K562 (cell line): Measurements from ENCODE around the gene FKBP8. TPM values are rescaled to one million over a fixed set of nuclear protein-coding genes. Genes with fewer than 3 reads are reported as not detected.

Experiments
- FOXM1 ChIP-seq, 2 experiments: fragments of 450-650 bp in 1 of 2; sonication (generic) in 1 of 2; formaldehyde crosslinking in 1 of 2; IDR thresholded peaks; 2 replicates each; pipeline versions ENCODE4 v1.6.1 to v1.9.0; 2017 to 2022; ENCODE audit warnings: low read depth in 2 of 2, mild to moderate bottlenecking in 2 of 2, missing genetic modification reagents in 1 of 2, moderate library complexity in 1 of 2
- HDGF ChIP-seq: fragments of 450-650 bp; IDR thresholded peaks from 2 replicates; pipeline ENCODE4 v1.6.1; 2016
- HSF4 ChIP-seq: fragments of 250-450 bp; sonication (Bioruptor Pico); IDR thresholded peaks from 2 replicates; pipeline ENCODE4 v2.1.2; 2022; ENCODE audit warnings: mild to moderate bottlenecking, moderate library complexity, borderline replicate concordance
- POLR2B ChIP-seq: fragments of 450-650 bp; IDR thresholded peaks from 2 replicates; pipeline ENCODE4 v1.6.1; 2018; ENCODE audit warnings: low read depth; ENCODE audit not compliant: partially characterized antibody
- RHOXF2B ChIP-seq: fragments of 250-450 bp; sonication (Bioruptor Pico); conservative IDR thresholded peaks from 2 replicates; pipeline ENCODE4 v1.5.1; 2021
- SP1 ChIP-seq: sonication (generic); formaldehyde crosslinking; IDR thresholded peaks from 2 replicates; pipeline ENCODE4 v1.8.1; 2022; ENCODE audit warnings: mild to moderate bottlenecking, missing genetic modification reagents
- SREBF1 ChIP-seq: fragments of 150-350 bp; IDR thresholded peaks from 2 replicates; pipeline ENCODE4 v1.6.1; 2014; ENCODE audit warnings: antibody characterized with exemption, low read depth, low read length, borderline replicate concordance
- ZNF583 ChIP-seq: fragments of 250-450 bp; sonication (Bioruptor Pico); IDR thresholded peaks from 2 replicates; pipeline ENCODE4 v1.4.0; 2020
- polyA plus RNA-seq, 8 experiments: library from polyadenylated mRNA; depleted of rRNA in 4 of 8; stranded (reverse) in 5 of 8; unstranded in 3 of 8; fragments of >200 nt; fragmentation: Nextera tagmentation in 2 of 8; fragmentation: Illumina TruSeq in 1 of 8; extraction: Ambion mirVana in 2 of 8; extraction: Trizol in 1 of 8; gene quantifications; 2 replicates each; pipeline versions ENCODE4 v1.2.1 to v1.2.3, GENCODE V29; 2011 to 2014; ENCODE audit warnings: inconsistent platforms in 1 of 8, missing spikeins in 1 of 8
- total RNA-seq, 7 experiments: library from RNA; depleted of rRNA in 6 of 7; stranded (reverse); fragments of >200 nt in 6 of 7; fragmentation: Illumina TruSeq in 2 of 7; extraction: Trizol in 2 of 7; gene quantifications; 2 replicates each; pipeline versions ENCODE4 v1.2.1 to v1.2.3, GENCODE V29; 2011 to 2021; ENCODE audit warnings: low replicate concordance in 1 of 7
- TF ChIP-seq, protein P1 (sequence below): sonication (generic); formaldehyde crosslinking; IDR thresholded peaks from 2 replicates; pipeline ENCODE4 v1.8.1; 2022; ENCODE audit warnings: missing genetic modification reagents
- TF ChIP-seq, protein P2 (sequence below): fragments of 250-450 bp; sonication (Bioruptor Pico); IDR thresholded peaks from 2 replicates; pipeline ENCODE4 v1.4.0; 2020
- TF ChIP-seq, protein P3 (sequence below), 2 experiments: fragments of 450-650 bp; formaldehyde crosslinking in 1 of 2; IDR thresholded peaks; 2 replicates each; pipeline versions ENCODE4 v1.4.0 to v1.6.1; 2014 to 2020; ENCODE audit warnings: mild to moderate bottlenecking in 2 of 2, borderline replicate concordance in 1 of 2, low read depth in 1 of 2

The FKBP8 gene
- total and polyA plus RNA-seq, 9 of the 15 experiments (the other 6 are each of a cell fraction or from before 2014, with no cell fraction given) = 0.46 to 236 (median 104) TPM

DNA sequence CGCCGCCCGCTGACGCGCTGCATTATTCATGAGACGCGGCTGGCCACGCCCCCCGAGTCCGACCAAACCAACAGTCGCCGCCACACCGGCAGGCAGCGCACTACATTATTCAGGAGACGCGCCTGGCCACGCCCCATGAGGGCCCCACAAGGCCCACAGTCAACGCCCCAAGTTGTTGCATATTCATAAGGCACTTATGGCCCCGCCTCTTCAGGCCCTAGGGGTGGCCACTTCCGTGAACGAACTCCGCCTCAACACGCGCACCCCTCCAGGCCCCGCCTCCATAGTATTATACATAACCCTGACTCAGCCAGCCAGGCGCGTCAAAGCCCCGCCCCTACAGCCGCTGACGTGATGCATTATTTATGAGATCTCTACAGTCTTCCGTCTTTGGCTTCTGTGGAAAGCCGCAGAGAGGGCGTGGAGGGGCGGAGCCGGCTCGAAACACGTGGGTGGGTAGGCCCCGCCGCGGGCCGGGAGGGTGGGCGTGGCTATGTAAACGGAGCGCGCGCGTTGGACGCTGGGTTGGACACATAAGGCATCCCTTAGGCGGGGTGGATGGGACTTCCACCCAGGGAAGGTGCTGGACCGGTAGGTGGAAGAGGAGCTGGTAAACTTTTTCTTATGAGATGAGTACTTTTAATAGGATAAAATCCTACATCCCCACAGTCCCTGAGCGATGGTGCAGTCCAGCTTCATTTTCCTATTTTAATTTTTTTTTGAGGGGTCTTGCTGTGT is 21.1 kb downstream of the FKBP8 start (continued):
- TF ChIP-seq SREBF1 = peak; percentile 52; the same call in 1 of the 2 replicates
- peak; percentile 95 for TF ChIP-seq SP1 (CRISPR knock-in tag)
- TF ChIP-seq RHOXF2B (CRISPR knock-in tag) = no peak
- TF ChIP-seq POLR2B = peak; percentile 33
- TF ChIP-seq HDGF = no peak
- TF ChIP-seq, protein P1, sequence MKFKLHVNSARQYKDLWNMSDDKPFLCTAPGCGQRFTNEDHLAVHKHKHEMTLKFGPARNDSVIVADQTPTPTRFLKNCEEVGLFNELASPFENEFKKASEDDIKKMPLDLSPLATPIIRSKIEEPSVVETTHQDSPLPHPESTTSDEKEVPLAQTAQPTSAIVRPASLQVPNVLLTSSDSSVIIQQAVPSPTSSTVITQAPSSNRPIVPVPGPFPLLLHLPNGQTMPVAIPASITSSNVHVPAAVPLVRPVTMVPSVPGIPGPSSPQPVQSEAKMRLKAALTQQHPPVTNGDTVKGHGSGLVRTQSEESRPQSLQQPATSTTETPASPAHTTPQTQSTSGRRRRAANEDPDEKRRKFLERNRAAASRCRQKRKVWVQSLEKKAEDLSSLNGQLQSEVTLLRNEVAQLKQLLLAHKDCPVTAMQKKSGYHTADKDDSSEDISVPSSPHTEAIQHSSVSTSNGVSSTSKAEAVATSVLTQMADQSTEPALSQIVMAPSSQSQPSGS (CRISPR knock-in tag) = no peak
- TF ChIP-seq FOXM1 (IDR thresholded peaks at IDR 0.05; ENCODE audit: low read depth) = peak; percentile 51
- TF ChIP-seq FOXM1 (CRISPR knock-in tag; IDR thresholded peaks at IDR 0.05; ENCODE audit: low read depth) = no peak
- no peak for TF ChIP-seq HSF4 (CRISPR knock-in tag)
- TF ChIP-seq, protein P2, sequence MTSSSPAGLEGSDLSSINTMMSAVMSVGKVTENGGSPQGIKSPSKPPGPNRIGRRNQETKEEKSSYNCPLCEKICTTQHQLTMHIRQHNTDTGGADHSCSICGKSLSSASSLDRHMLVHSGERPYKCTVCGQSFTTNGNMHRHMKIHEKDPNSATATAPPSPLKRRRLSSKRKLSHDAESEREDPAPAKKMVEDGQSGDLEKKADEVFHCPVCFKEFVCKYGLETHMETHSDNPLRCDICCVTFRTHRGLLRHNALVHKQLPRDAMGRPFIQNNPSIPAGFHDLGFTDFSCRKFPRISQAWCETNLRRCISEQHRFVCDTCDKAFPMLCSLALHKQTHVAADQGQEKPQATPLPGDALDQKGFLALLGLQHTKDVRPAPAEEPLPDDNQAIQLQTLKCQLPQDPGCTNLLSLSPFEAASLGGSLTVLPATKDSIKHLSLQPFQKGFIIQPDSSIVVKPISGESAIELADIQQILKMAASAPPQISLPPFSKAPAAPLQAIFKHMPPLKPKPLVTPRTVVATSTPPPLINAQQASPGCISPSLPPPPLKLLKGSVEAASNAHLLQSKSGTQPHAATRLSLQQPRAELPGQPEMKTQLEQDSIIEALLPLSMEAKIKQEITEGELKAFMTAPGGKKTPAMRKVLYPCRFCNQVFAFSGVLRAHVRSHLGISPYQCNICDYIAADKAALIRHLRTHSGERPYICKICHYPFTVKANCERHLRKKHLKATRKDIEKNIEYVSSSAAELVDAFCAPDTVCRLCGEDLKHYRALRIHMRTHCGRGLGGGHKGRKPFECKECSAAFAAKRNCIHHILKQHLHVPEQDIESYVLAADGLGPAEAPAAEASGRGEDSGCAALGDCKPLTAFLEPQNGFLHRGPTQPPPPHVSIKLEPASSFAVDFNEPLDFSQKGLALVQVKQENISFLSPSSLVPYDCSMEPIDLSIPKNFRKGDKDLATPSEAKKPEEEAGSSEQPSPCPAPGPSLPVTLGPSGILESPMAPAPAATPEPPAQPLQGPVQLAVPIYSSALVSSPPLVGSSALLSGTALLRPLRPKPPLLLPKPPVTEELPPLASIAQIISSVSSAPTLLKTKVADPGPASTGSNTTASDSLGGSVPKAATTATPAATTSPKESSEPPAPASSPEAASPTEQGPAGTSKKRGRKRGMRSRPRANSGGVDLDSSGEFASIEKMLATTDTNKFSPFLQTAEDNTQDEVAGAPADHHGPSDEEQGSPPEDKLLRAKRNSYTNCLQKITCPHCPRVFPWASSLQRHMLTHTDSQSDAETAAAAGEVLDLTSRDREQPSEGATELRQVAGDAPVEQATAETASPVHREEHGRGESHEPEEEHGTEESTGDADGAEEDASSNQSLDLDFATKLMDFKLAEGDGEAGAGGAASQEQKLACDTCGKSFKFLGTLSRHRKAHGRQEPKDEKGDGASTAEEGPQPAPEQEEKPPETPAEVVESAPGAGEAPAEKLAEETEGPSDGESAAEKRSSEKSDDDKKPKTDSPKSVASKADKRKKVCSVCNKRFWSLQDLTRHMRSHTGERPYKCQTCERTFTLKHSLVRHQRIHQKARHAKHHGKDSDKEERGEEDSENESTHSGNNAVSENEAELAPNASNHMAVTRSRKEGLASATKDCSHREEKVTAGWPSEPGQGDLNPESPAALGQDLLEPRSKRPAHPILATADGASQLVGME = no peak
- TF ChIP-seq ZNF583 (CRISPR knock-in tag) = no peak
- TF ChIP-seq, protein P3, sequence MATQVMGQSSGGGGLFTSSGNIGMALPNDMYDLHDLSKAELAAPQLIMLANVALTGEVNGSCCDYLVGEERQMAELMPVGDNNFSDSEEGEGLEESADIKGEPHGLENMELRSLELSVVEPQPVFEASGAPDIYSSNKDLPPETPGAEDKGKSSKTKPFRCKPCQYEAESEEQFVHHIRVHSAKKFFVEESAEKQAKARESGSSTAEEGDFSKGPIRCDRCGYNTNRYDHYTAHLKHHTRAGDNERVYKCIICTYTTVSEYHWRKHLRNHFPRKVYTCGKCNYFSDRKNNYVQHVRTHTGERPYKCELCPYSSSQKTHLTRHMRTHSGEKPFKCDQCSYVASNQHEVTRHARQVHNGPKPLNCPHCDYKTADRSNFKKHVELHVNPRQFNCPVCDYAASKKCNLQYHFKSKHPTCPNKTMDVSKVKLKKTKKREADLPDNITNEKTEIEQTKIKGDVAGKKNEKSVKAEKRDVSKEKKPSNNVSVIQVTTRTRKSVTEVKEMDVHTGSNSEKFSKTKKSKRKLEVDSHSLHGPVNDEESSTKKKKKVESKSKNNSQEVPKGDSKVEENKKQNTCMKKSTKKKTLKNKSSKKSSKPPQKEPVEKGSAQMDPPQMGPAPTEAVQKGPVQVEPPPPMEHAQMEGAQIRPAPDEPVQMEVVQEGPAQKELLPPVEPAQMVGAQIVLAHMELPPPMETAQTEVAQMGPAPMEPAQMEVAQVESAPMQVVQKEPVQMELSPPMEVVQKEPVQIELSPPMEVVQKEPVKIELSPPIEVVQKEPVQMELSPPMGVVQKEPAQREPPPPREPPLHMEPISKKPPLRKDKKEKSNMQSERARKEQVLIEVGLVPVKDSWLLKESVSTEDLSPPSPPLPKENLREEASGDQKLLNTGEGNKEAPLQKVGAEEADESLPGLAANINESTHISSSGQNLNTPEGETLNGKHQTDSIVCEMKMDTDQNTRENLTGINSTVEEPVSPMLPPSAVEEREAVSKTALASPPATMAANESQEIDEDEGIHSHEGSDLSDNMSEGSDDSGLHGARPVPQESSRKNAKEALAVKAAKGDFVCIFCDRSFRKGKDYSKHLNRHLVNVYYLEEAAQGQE (IDR thresholded peaks at IDR 0.05; ENCODE audit: borderline replicate concordance) = peak; percentile 14; the same call in 1 of the 2 replicates
- TF ChIP-seq, protein P3 (CRISPR knock-in tag; IDR thresholded peaks at IDR 0.05; ENCODE audit: low read depth) = no peak
